ENCODE data around the gene SERAC1. TPM values are rescaled to one million over a fixed set of nuclear protein-coding genes. Genes with fewer than 3 reads are reported as not detected.
"Not testable (repeated sequence)": the region's sequence is repeated elsewhere in the genome, so short reads cannot be mapped to it uniquely, and the experiment has no call there.

The SERAC1 gene
- total RNA-seq, 2 experiments from 2014 or later: 4.1 to 4.6 TPM

DNA sequence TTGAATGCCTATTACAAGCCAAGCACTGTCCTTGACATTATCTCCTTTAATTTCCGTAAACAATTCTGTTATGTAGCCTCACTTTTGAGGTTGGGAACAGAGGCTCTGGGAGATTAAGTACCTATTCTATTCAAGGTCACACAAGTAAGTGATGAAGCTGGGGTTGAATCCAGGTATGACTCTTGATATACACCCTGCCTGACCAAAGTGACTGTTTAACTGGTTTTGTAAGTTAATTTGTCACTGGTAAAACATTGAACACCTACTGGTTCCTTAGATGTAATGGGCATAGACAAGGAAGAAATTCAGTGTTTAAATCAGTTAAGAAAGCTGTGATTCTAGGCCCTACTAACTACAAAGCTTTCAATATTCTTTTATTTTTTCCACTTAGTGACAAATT, 23.0 kb upstream of the SERAC1 start:
- POLR2A ChIA-PET: no interaction called here
- no peak overlapping the region for H3K27ac Mint-ChIP-seq
- H3K27me3 Mint-ChIP-seq: no peaks in the 10 kb centered on the region
- no peaks in the 10 kb centered on the region for H3K4me1 Mint-ChIP-seq
- no peak overlapping the region for H3K4me3 Mint-ChIP-seq
- DNase-seq: no peak
- H3K9me3 Mint-ChIP-seq: no peaks in the 10 kb centered on the region
- H3K36me3 Mint-ChIP-seq: peaks cover 24% of the 10 kb centered on the region
- no peak for ATAC-seq (ENCODE audit: low read depth)

- Mint-ChIP-seq H3K4me1 (no peaks in the 10 kb centered on the region), H3K36me3 (peaks cover 39% of the 10 kb centered on the region), H3K27me3 (no peaks in the 10 kb centered on the region), H3K27ac (no peak overlapping the region), H3K9me3 (peaks cover 1% of the 10 kb centered on the region), H3K4me3 (no peak overlapping the region)
- no peak for DNase-seq
- POLR2A ChIA-PET: no interaction called here
- ATAC-seq (ENCODE audit: low read depth): no peak
These were observed 20.5 kb upstream of the SERAC1 start for GRCh38 chr6:158188591-158188990.

DNA sequence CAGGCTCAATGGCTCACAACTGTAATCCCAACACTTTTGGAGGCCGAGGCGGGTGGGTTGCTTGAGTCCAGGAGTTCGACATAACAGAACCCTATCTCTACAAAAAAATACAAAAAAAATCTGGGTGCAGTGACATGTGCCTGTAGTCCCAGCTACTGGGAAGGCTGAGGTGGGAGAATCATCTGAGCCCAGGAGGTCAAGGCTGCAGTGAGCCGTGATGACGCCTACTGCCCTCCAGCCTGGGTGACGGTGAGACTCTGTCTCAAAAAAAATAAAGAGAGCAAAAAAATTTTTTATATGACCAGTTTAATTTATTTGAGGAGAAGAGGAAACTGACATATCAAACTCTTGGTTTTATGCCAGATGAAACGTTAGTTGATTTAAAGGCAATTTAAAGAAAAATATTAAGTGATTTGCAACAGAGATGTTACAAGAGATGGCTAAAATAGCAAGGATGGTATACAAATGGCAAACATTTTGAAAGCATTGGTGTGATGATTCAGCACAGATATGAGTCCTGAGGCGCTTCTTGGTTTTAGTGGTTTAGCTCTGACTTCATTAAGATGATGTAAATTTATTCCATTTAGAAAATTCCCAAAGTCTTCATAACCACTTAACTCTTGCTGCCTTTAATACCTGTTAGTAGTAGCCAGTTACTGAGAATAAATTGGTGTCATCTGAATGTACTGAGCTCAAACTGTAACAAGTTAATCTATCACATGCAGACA, 17.8 kb upstream of the SERAC1 start:
- ATAC-seq (ENCODE audit: low read depth): no peak

GRCh38 chr6:158184608-158185007, 16.5 kb upstream of the SERAC1 start:
- POLR2A ChIA-PET: no interaction called here
- DNase-seq (no peak), ATAC-seq (ENCODE audit: low read depth) (no peak)
- Mint-ChIP-seq H3K27me3 (no peaks in the 10 kb centered on the region), H3K27ac (no peak overlapping the region), H3K4me1 (no peaks in the 10 kb centered on the region), H3K36me3 (peaks cover 67% of the 10 kb centered on the region), H3K9me3 (peaks cover 13% of the 10 kb centered on the region), H3K4me3 (no peak overlapping the region)

More for the DNA sequence above, 17.8 kb upstream of the SERAC1 start:
- no peaks in the 10 kb centered on the region for H3K4me1 Mint-ChIP-seq
- POLR2A ChIA-PET: no interaction called here
- peaks cover 12% of the 10 kb centered on the region for H3K9me3 Mint-ChIP-seq
- H3K27me3 Mint-ChIP-seq: no peaks in the 10 kb centered on the region
- no peak overlapping the region for H3K27ac Mint-ChIP-seq
- peaks cover 55% of the 10 kb centered on the region for H3K36me3 Mint-ChIP-seq
- no peak for DNase-seq
- H3K4me3 Mint-ChIP-seq: no peak overlapping the region

GRCh38 chr6:158183174-158183972, 15.3 kb upstream of the SERAC1 start:
- H3K27ac Mint-ChIP-seq; H3K27me3 Mint-ChIP-seq; H3K4me1 Mint-ChIP-seq; DNase-seq; H3K4me3 Mint-ChIP-seq; POLR2A ChIA-PET; ATAC-seq (ENCODE audit: low read depth): not testable (repeated sequence)
- peaks cover 13% of the 10 kb centered on the region for H3K9me3 Mint-ChIP-seq
- peaks cover 75% of the 10 kb centered on the region for H3K36me3 Mint-ChIP-seq

DNA sequence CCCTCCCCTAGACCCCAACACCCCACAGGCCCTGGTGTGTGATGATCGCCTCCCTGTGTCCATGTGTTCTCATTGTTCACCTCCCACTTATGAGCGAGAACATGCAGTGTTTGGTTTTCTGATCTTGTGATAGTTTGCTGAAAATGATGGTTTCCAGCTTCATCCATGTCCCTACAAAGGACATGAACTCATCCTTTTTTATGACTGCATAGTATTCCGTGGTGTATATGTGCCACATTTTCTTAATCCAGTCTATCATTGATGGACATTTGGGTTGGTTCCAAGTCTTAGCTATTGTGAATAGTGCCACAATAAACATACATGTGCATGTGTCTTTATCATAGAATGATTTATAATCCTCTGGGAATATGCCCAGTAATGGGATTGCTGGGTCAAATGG, 9.7 kb upstream of the SERAC1 start:
- H3K27ac Mint-ChIP-seq, H3K27me3 Mint-ChIP-seq, POLR2A ChIA-PET: not testable (repeated sequence)

DNA sequence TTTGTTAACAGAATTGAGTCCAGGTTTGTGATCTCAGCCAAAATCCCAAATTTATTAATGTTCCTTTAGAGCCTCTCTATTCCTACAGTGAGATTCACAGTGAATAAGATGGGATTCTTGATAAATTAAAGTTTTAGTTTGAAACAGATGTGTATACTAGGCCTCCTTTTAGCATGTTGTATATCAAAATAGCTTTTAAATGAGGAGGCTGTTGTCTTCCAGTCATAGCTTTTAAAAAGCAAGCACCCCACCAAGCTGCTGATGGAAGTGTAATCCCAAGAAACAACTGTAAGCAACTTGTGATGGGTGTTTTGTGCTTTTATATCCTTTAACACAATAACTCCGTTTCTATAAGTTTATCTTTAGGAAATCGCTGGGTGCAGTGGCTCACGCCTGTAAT, 7.0 kb upstream of the SERAC1 start:
- H3K27me3 Mint-ChIP-seq: no peaks in the 10 kb centered on the region
- no peak for ATAC-seq (ENCODE audit: low read depth)
- no peak overlapping the region for H3K4me3 Mint-ChIP-seq
- H3K4me1 Mint-ChIP-seq: no peaks in the 10 kb centered on the region
- peaks cover 27% of the 10 kb centered on the region for H3K36me3 Mint-ChIP-seq
- no peaks in the 10 kb centered on the region for H3K9me3 Mint-ChIP-seq
- DNase-seq: no peak
- H3K27ac Mint-ChIP-seq: no peak overlapping the region
- POLR2A ChIA-PET: no interaction called here

More for the DNA sequence above, 9.7 kb upstream of the SERAC1 start:
- H3K36me3 Mint-ChIP-seq: peaks cover 44% of the 10 kb centered on the region
- not testable (repeated sequence) for H3K4me3 Mint-ChIP-seq; DNase-seq; H3K9me3 Mint-ChIP-seq; H3K4me1 Mint-ChIP-seq; ATAC-seq (ENCODE audit: low read depth)

DNA sequence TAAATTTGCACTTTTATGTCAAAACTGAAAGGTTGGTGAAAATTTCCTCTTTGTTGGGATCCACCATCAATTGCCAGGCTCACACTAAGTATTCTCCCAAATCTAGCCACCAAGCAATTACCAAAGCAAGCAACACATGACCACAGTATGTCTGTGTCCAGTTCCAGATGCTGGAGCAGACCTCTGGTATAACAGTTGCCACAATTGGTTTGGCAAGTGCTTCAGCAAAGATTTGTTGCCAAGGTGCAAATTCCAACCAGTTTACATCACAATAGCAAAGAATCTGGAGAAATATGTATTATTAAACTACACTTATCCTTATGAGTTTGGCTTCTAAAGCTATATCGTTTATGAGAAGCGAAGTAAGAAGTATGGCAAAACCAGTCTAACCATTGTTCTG, 6.5 kb upstream of the SERAC1 start:
- Mint-ChIP-seq H3K27ac (no peak overlapping the region), H3K4me1 (peaks cover 2% of the 10 kb centered on the region), H3K9me3 (no peaks in the 10 kb centered on the region), H3K36me3 (peaks cover 22% of the 10 kb centered on the region), H3K27me3 (no peaks in the 10 kb centered on the region), H3K4me3 (no peak overlapping the region)
- POLR2A ChIA-PET: no interaction called here
- DNase-seq (no peak), ATAC-seq (ENCODE audit: low read depth) (no peak)

DNA sequence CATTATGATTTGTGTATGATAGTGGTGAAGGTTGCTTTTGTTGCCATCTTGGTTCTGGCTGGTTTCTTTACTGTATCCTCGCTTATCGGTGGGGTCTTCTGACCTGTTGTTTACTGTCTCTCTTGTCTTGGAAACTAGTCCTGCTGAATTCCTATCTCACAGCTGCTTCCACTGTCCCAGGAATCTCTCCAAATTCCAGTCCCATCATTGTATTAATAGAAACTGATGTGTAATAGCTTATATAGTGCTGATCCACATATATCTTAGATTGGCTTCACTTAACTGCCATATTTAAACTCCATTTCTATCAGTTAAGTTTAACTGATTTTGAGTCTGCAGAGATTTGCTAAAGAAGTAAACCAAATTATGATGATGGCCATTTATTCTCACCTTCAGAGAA, 6.0 kb upstream of the SERAC1 start:
- ATAC-seq (ENCODE audit: low read depth) (no peak), DNase-seq (no peak)
- no peaks in the 10 kb centered on the region for H3K27me3 Mint-ChIP-seq
- H3K36me3 Mint-ChIP-seq: peaks cover 20% of the 10 kb centered on the region
- POLR2A ChIA-PET: no interaction called here
- H3K9me3 Mint-ChIP-seq: no peaks in the 10 kb centered on the region
- peaks cover 2% of the 10 kb centered on the region for H3K4me1 Mint-ChIP-seq
- H3K4me3 Mint-ChIP-seq: no peak overlapping the region
- H3K27ac Mint-ChIP-seq: no peak overlapping the region

- ATAC-seq (ENCODE audit: low read depth) (no peak), DNase-seq (no peak)
- no peak overlapping the region for H3K4me3 Mint-ChIP-seq
- H3K27ac Mint-ChIP-seq: no peak overlapping the region
- POLR2A ChIA-PET: no interaction called here
- H3K4me1 Mint-ChIP-seq: peaks cover 5% of the 10 kb centered on the region
- peaks cover 12% of the 10 kb centered on the region for H3K36me3 Mint-ChIP-seq
- no peaks in the 10 kb centered on the region for H3K27me3 Mint-ChIP-seq
- H3K9me3 Mint-ChIP-seq: no peaks in the 10 kb centered on the region
These were observed 3.9 kb upstream of the SERAC1 start for GRCh38 chr6:158172001-158172400.

- DNase-seq (no peak), ATAC-seq (ENCODE audit: low read depth) (no peak)
- Mint-ChIP-seq H3K9me3 (no peaks in the 10 kb centered on the region), H3K27ac (no peak overlapping the region), H3K4me3 (no peak overlapping the region), H3K27me3 (peaks cover 3% of the 10 kb centered on the region), H3K4me1 (peaks cover 9% of the 10 kb centered on the region), H3K36me3 (peaks cover 12% of the 10 kb centered on the region)
- POLR2A ChIA-PET: no interaction called here
These were observed 2.6 kb upstream of the SERAC1 start for GRCh38 chr6:158170656-158171081.

- H3K36me3 Mint-ChIP-seq: peaks cover 15% of the 10 kb centered on the region
- H3K27ac Mint-ChIP-seq; H3K4me3 Mint-ChIP-seq; DNase-seq; H3K27me3 Mint-ChIP-seq; H3K9me3 Mint-ChIP-seq; ATAC-seq (ENCODE audit: low read depth); POLR2A ChIA-PET: not testable (repeated sequence)
- peaks cover 12% of the 10 kb centered on the region for H3K4me1 Mint-ChIP-seq
These were observed 1.6 kb upstream of the SERAC1 start for GRCh38 chr6:158169634-158170033.

- ATAC-seq (ENCODE audit: low read depth): no peak
These were observed 2.1 kb downstream of the SERAC1 start for GRCh38 chr6:158165919-158166416.

More at GRCh38 chr6:158165919-158166416, 2.1 kb downstream of the SERAC1 start:
- Mint-ChIP-seq H3K36me3 (peaks cover 11% of the 10 kb centered on the region), H3K9me3 (no peaks in the 10 kb centered on the region), H3K4me1 (peaks cover 13% of the 10 kb centered on the region), H3K27ac (no peak overlapping the region), H3K27me3 (peaks cover 3% of the 10 kb centered on the region), H3K4me3 (no peak overlapping the region)
- DNase-seq: no peak
- POLR2A ChIA-PET: no interaction called here

All from activated naive CD8-positive, alpha-beta T cell treated with anti-CD3 and anti-CD28 coated beads, Interleukin-2, amount 10 ng/mL, durations not matched to agents 7 days and 5 days (primary cell).